OCI-LY3 (cell line): Measurements from ENCODE around the gene GTSF1L.

Experiments
- H2AFZ ChIP-seq: fragments of 200-600, 300-600 bp; shearing (Covaris generic); 2 replicates; pipeline ENCODE4 v1.6.0; 2014; ENCODE audit warnings: antibody characterized with exemption, low read depth, low read length
- H3K27ac ChIP-seq: fragments of 200-600, 300-600 bp; sonication (generic); 2 replicates; pipeline ENCODE4 v1.5.1; 2014; ENCODE audit warnings: mild to moderate bottlenecking, low read length, moderate library complexity, mixed read lengths
- H3K27me3 ChIP-seq: fragments of 200-600, 300-600 bp; sonication (generic); 2 replicates; pipeline ENCODE4 v1.6.1; 2014; ENCODE audit warnings: low read depth, low read length, mixed read lengths
- H3K36me3 ChIP-seq: fragments of 200-600, 300-600 bp; sonication (generic); replicated peaks from 2 replicates; pipeline ENCODE3; 2014; ENCODE audit warnings: low read depth, low read length, mixed read lengths
- H3K4me1 ChIP-seq: fragments of 300-600, 200-600 bp; sonication (generic); 2 replicates; pipeline ENCODE4 v1.6.1; 2014; ENCODE audit warnings: low read length, mixed read lengths
- H3K4me2 ChIP-seq: fragments of 200-600, 300-600 bp; sonication (generic); 2 replicates; pipeline ENCODE4 v1.6.1; 2014; ENCODE audit warnings: low read length, mixed read lengths
- H3K4me3 ChIP-seq: fragments of 300-600, 200-600 bp; sonication (generic); 2 replicates; pipeline ENCODE4 v1.5.1; 2014; ENCODE audit warnings: antibody characterized with exemption, mild to moderate bottlenecking, low read length, moderate library complexity
- H3K79me2 ChIP-seq: fragments of 300-600, 200-600 bp; shearing (Covaris generic); 2 replicates; pipeline ENCODE4 v1.6.1; 2014; ENCODE audit warnings: mild to moderate bottlenecking, low read length, mixed read lengths
- H3K9ac ChIP-seq: fragments of 300-600, 200-600 bp; shearing (Covaris generic); 2 replicates; pipeline ENCODE4 v1.6.0; 2014; ENCODE audit warnings: mild to moderate bottlenecking, low read length, moderate library complexity
- H3K9me3 ChIP-seq: fragments of 200-600, 300-600 bp; shearing (Covaris generic); 2 replicates; pipeline ENCODE4 v1.6.1; 2014; ENCODE audit warnings: low read length, mixed read lengths; ENCODE audit not compliant: insufficient read depth
- H4K20me1 ChIP-seq: fragments of 200-600, 300-600 bp; sonication (generic); 2 replicates; pipeline ENCODE4 v1.6.1; 2016; ENCODE audit warnings: low read length, mixed read lengths; ENCODE audit not compliant: insufficient read depth
- CTCF ChIP-seq: fragments of 200-600, 300-600 bp; sonication (generic); IDR thresholded peaks from 2 replicates; pipeline ENCODE4 v1.5.1; 2014; ENCODE audit warnings: antibody characterized with exemption, low read length, low read depth
- EZH2phosphoT487 ChIP-seq: fragments of 200-600 bp; shearing (Covaris generic); IDR thresholded peaks from 2 replicates; pipeline ENCODE4 v1.6.1; 2018; ENCODE audit warnings: antibody characterized with exemption, mixed run types, low read depth

GTSF1L gene

GRCh38 chr20:43721429-43722152, 5.2 kb downstream of the GTSF1L start:
- Histone ChIP-seq H3K27me3 (no peaks in the 10 kb centered on the region), H3K27ac (no peak overlapping the region), H3K4me2 (peak overlapping the region; percentile 74), H3K9ac (no peak overlapping the region), H3K4me1 (peaks cover 12% of the 10 kb centered on the region), H3K9me3 (no peaks in the 10 kb centered on the region), H4K20me1 (no peaks in the 10 kb centered on the region), H3K36me3 (peaks cover 25% of the 10 kb centered on the region), H3K4me3 (peak overlapping the region; percentile 60), H2AFZ (peak overlapping the region; percentile 54), H3K79me2 (no peaks in the 10 kb centered on the region)
- no peak for TF ChIP-seq EZH2phosphoT487
- TF ChIP-seq CTCF = peak; percentile 28

GRCh38 chr20:43721097-43721428, 5.7 kb downstream of the GTSF1L start:
- no peaks in the 10 kb centered on the region for H3K9me3 ChIP-seq
- no peaks in the 10 kb centered on the region for H3K79me2 ChIP-seq
- no peak for TF ChIP-seq CTCF
- no peak for TF ChIP-seq EZH2phosphoT487
- H3K27me3 ChIP-seq = no peaks in the 10 kb centered on the region
- H3K36me3 ChIP-seq = peaks cover 30% of the 10 kb centered on the region
- no peak overlapping the region for H3K9ac ChIP-seq
- H3K4me3 ChIP-seq = no peak overlapping the region
- no peak overlapping the region for H3K27ac ChIP-seq
- no peak overlapping the region for H3K4me2 ChIP-seq
- peaks cover 12% of the 10 kb centered on the region for H3K4me1 ChIP-seq
- H4K20me1 ChIP-seq = no peaks in the 10 kb centered on the region
- no peak overlapping the region for H2AFZ ChIP-seq

GRCh38 chr20:43720007-43720406, 6.8 kb downstream of the GTSF1L start:
- Histone ChIP-seq H3K4me1 (peaks cover 12% of the 10 kb centered on the region), H3K27me3 (no peaks in the 10 kb centered on the region), H3K27ac (no peak overlapping the region), H2AFZ (no peak overlapping the region), H3K9me3 (no peaks in the 10 kb centered on the region), H3K9ac (no peak overlapping the region), H3K79me2 (no peaks in the 10 kb centered on the region), H3K36me3 (peaks cover 41% of the 10 kb centered on the region), H3K4me2 (no peak overlapping the region), H4K20me1 (no peaks in the 10 kb centered on the region), H3K4me3 (no peak overlapping the region)
- no peak for TF ChIP-seq CTCF
- TF ChIP-seq EZH2phosphoT487 = no peak

GRCh38 chr20:43717616-43717995, 9.2 kb downstream of the GTSF1L start:
- Histone ChIP-seq H3K9me3 (no peaks in the 10 kb centered on the region), H3K4me2 (no peak overlapping the region), H4K20me1 (no peaks in the 10 kb centered on the region), H3K4me1 (peaks cover 12% of the 10 kb centered on the region), H3K27me3 (no peaks in the 10 kb centered on the region), H3K79me2 (no peaks in the 10 kb centered on the region), H3K9ac (no peak overlapping the region), H2AFZ (no peak overlapping the region), H3K27ac (no peak overlapping the region), H3K36me3 (peaks cover 59% of the 10 kb centered on the region), H3K4me3 (no peak overlapping the region)
- TF ChIP-seq CTCF (no peak), EZH2phosphoT487 (no peak)
